ENCODE measurements around the gene PIP4K2A.

The PIP4K2A gene

GRCh38 chr10:22683140-22683389, 31.3 kb downstream of the PIP4K2A start:
- DNase-seq (ENCODE audit: extremely low spot score) = no peak
- CTCF ChIA-PET = no interaction called here
- TF ChIP-seq CTBP1 (IDR thresholded peaks at IDR 0.05; ENCODE audit: borderline replicate concordance) = no peak
- TF ChIP-seq ELF4 (IDR thresholded peaks at IDR 0.05) = no peak
- TF ChIP-seq TARDBP (IDR thresholded peaks at IDR 0.05) = no peak
- TF ChIP-seq PKNOX1 (IDR thresholded peaks at IDR 0.05) = no peak
- no peak for TF ChIP-seq FOXK2 (IDR thresholded peaks at IDR 0.05)
- no peak for TF ChIP-seq LEF1 (IDR thresholded peaks at IDR 0.05; ENCODE audit: borderline replicate concordance)
- TF ChIP-seq NFRKB (IDR thresholded peaks at IDR 0.05) = no peak
- no peak for TF ChIP-seq FOXM1 (IDR thresholded peaks at IDR 0.05; ENCODE audit: borderline replicate concordance)
- no peak for TF ChIP-seq BHLHE40 (IDR thresholded peaks at IDR 0.05; ENCODE audit: borderline replicate concordance)
- no peak for TF ChIP-seq HDGF (IDR thresholded peaks at IDR 0.05; ENCODE audit: borderline replicate concordance)
- no peak for TF ChIP-seq SUZ12 (IDR thresholded peaks at IDR 0.05)
- TF ChIP-seq FOXA1 (IDR thresholded peaks at IDR 0.05) = no peak
- no peak for TF ChIP-seq ZNF384 (IDR thresholded peaks at IDR 0.05)
- no peak for TF ChIP-seq L3MBTL2 (conservative IDR thresholded peaks at IDR 0.05)
- TF ChIP-seq SP1 (IDR thresholded peaks at IDR 0.05) = no peak
- no peak for TF ChIP-seq ARNT (IDR thresholded peaks at IDR 0.05)
- POLR2A ChIA-PET = no interaction called here

DNA sequence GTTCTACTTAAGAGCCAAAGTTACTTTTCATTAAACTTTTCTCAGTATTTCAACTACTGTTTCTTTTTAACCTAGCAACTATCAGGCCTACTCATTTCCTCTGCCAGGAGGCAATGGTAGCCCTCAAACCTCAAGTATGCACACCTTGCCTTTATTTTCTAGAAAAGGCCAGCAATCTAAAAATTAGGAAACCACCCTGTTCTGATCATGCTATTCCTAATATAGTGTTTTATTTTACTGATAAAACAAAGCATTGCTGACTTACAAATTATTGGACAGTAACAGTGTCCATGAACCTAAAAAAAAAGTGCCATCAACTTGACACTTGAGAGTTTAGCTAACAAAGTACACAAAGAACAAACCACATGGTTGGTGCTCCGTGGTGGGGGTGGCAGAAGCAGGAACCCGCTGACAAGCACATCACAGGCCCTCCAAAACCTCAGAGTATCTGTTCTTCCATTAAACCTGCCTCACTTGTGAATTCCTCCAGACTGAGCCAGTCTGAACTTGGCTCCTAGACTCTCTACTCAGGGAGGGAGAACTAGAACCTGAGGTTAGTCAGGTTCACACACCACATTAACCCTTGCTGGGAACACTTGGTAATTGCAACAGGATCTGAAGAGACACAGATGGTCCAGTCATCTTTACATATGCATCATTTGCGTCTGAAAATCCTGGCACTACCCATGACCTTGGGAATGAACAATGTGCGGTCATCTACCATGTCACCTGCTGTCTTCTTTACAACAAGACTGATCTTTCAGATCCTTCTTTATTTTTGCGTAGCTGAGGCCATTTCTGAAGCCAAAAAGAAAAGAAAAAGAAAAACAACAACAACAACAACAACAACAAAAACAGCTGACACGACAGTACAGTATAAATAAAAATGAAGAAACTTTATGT, 31.9 kb downstream of the PIP4K2A start:
- CTCF ChIA-PET = interaction anchor here (0.6 kb wide), 1 partner anchor 75 kb away, joined by 4 read pairs; no protein-coding TSS in a partner anchor
- DNase-seq (ENCODE audit: extremely low spot score) = no peak
- no peak for TF ChIP-seq PKNOX1 (IDR thresholded peaks at IDR 0.05)
- TF ChIP-seq NFRKB (IDR thresholded peaks at IDR 0.05) = no peak
- no peak for TF ChIP-seq TARDBP (IDR thresholded peaks at IDR 0.05)
- no peak for TF ChIP-seq FOXA1 (IDR thresholded peaks at IDR 0.05)
- TF ChIP-seq ARNT (IDR thresholded peaks at IDR 0.05) = no peak
- TF ChIP-seq L3MBTL2 (conservative IDR thresholded peaks at IDR 0.05) = no peak
- no peak for TF ChIP-seq BHLHE40 (IDR thresholded peaks at IDR 0.05; ENCODE audit: borderline replicate concordance)
- no peak for TF ChIP-seq CTBP1 (IDR thresholded peaks at IDR 0.05; ENCODE audit: borderline replicate concordance)
- TF ChIP-seq HDGF (IDR thresholded peaks at IDR 0.05; ENCODE audit: borderline replicate concordance) = no peak
- no peak for TF ChIP-seq SP1 (IDR thresholded peaks at IDR 0.05)
- no peak for TF ChIP-seq LEF1 (IDR thresholded peaks at IDR 0.05; ENCODE audit: borderline replicate concordance)
- no peak for TF ChIP-seq SUZ12 (IDR thresholded peaks at IDR 0.05)
- no peak for TF ChIP-seq FOXM1 (IDR thresholded peaks at IDR 0.05; ENCODE audit: borderline replicate concordance)
- POLR2A ChIA-PET = no interaction called here

- DNase-seq (ENCODE audit: extremely low spot score) = no peak
- no peak for TF ChIP-seq NFRKB (IDR thresholded peaks at IDR 0.05)
- no peak for TF ChIP-seq ARNT (IDR thresholded peaks at IDR 0.05)
- TF ChIP-seq BHLHE40 (IDR thresholded peaks at IDR 0.05; ENCODE audit: borderline replicate concordance) = no peak
- no peak for TF ChIP-seq FOXK2 (IDR thresholded peaks at IDR 0.05)
- TF ChIP-seq FOXM1 (IDR thresholded peaks at IDR 0.05; ENCODE audit: borderline replicate concordance) = no peak
- TF ChIP-seq CTBP1 (IDR thresholded peaks at IDR 0.05; ENCODE audit: borderline replicate concordance) = no peak
- TF ChIP-seq SP1 (IDR thresholded peaks at IDR 0.05) = no peak
- TF ChIP-seq L3MBTL2 (conservative IDR thresholded peaks at IDR 0.05) = no peak
- TF ChIP-seq TARDBP (IDR thresholded peaks at IDR 0.05) = no peak
- TF ChIP-seq FOXA1 (IDR thresholded peaks at IDR 0.05) = no peak
- TF ChIP-seq SUZ12 (IDR thresholded peaks at IDR 0.05) = no peak
- TF ChIP-seq PKNOX1 (IDR thresholded peaks at IDR 0.05) = no peak
- no peak for TF ChIP-seq ZNF384 (IDR thresholded peaks at IDR 0.05)
- TF ChIP-seq ELF4 (IDR thresholded peaks at IDR 0.05) = no peak
- no peak for TF ChIP-seq HDGF (IDR thresholded peaks at IDR 0.05; ENCODE audit: borderline replicate concordance)
- TF ChIP-seq LEF1 (IDR thresholded peaks at IDR 0.05; ENCODE audit: borderline replicate concordance) = no peak
- POLR2A ChIA-PET = no interaction called here
- CTCF ChIA-PET = interaction anchor here (0.7 kb wide), 1 partner anchor 182 kb away, joined by 4 read pairs; no protein-coding TSS in a partner anchor
Observed at GRCh38 chr10:22681783-22682183, 32.6 kb downstream of the PIP4K2A start.

GRCh38 chr10:22681301-22681700, 33.1 kb downstream of the PIP4K2A start:
- CTCF ChIA-PET = interaction anchor here (0.7 kb wide), 1 partner anchor 182 kb away, joined by 4 read pairs; no protein-coding TSS in a partner anchor
- POLR2A ChIA-PET = interaction anchor here (0.8 kb wide), 1 partner anchor 32 kb away, joined by 3 read pairs; no protein-coding TSS in a partner anchor

DNA sequence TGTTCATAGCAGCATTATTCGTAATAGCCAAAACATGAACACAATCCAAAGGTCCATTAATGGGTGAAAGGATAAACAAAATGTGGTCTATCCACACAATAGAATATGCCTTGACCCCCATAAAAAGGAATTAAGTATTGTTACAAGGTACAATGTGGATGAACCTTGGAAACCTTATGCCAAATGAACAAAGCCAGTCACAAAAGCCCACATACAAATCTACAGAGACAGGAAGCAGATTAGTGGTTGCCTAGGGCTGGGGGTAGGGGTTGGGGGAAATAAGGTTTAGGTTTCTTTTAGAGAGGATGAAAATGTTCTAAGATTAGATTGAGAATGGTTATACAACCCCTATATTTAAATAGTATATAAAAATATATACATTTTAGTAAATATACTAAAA, 34.8 kb downstream of the PIP4K2A start:
- TF ChIP-seq FOXK2 (IDR thresholded peaks at IDR 0.05) = no peak
- TF ChIP-seq ELF4 (IDR thresholded peaks at IDR 0.05) = no peak
- TF ChIP-seq NFRKB (IDR thresholded peaks at IDR 0.05) = no peak
- no peak for TF ChIP-seq CTBP1 (IDR thresholded peaks at IDR 0.05; ENCODE audit: borderline replicate concordance)
- no peak for TF ChIP-seq ARNT (IDR thresholded peaks at IDR 0.05)
- TF ChIP-seq PKNOX1 (IDR thresholded peaks at IDR 0.05) = no peak
- no peak for DNase-seq (ENCODE audit: extremely low spot score)
- ChIA-PET CTCF (no interaction called here), POLR2A (no interaction called here)

More at GRCh38 chr10:22681301-22681700, 33.1 kb downstream of the PIP4K2A start:
- DNase-seq (ENCODE audit: extremely low spot score) = no peak
- TF ChIP-seq CTBP1 (IDR thresholded peaks at IDR 0.05; ENCODE audit: borderline replicate concordance) (no peak), SUZ12 (IDR thresholded peaks at IDR 0.05) (no peak), ZNF384 (IDR thresholded peaks at IDR 0.05) (no peak), BHLHE40 (IDR thresholded peaks at IDR 0.05; ENCODE audit: borderline replicate concordance) (no peak), NFRKB (IDR thresholded peaks at IDR 0.05) (no peak), HDGF (IDR thresholded peaks at IDR 0.05; ENCODE audit: borderline replicate concordance) (no peak), FOXK2 (IDR thresholded peaks at IDR 0.05) (no peak), FOXA1 (IDR thresholded peaks at IDR 0.05) (no peak)

Measured in HEK293T (cell line).